GM21526 (cell line): ENCODE measurements around the gene TSPAN18.

ENCODE experiments used
- ATAC-seq: cut with Tn5 transposase; IDR thresholded peaks from one replicate; pipeline ENCODE4 v1.9.1; 2021; ENCODE audit warnings: moderate library complexity; ENCODE audit not compliant: unreplicated experiment, low FRiP score

Gene TSPAN18

GRCh38 chr11:44930588-44931302 lies 204.0 kb downstream of the TSPAN18 start:
- no peak for ATAC-seq

DNA sequence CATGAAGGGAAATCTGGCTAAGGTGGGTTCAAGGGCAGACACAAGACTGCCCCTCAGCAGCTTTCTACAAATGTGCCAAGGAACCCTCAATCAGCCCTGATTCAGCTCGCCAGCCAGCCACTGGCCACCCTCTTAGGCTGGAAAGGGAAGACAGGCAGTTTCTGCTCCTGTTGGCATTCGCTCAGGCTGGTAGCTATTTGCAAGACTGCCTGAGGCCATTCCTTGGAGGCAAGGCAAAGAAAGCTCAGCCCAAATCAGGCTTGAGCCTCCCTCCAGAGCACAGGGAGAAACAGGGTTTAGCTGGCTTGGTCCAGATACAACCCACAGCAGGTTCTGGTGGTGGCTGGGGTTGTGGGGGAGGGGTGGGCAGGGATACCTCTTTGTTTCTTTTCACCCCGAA lies 204.7 kb downstream of the TSPAN18 start:
- ATAC-seq: no peak

GRCh38 chr11:44934110-44934509 lies 207.3 kb downstream of the TSPAN18 start:
- no peak for ATAC-seq

- no peak for ATAC-seq
Observed at GRCh38 chr11:44934735-44935250, 208.0 kb downstream of the TSPAN18 start.

- ATAC-seq: peak; percentile 72
Observed at GRCh38 chr11:44936525-44936924, 209.8 kb downstream of the TSPAN18 start.

DNA sequence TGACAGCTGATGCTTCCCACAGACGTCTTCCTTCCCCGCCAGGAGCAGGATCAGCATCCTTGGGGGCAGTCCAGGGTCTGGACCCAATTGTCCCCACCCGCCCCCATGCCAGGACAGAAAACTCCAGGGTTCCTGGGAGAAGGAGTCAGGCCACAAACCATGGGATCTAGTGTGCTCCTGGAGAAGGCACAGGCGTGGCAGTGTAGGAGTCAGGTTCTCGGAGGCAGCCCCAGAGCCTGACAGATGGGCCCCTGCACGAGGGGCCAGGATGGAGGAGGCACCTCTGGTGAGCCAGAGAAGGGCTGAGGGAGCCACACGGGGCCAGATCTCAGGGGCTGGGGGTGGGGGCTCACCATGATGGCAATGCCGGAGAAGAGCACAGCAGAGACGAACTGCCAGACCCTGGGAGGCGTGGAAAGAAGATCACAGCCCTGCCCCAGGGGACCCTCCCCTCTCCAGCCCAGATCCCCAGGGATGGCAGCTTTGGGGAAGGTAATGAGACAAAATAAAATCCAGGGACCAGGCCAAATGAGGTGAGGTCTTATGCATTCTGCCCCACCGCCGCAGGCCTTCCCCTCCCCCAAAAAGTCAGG lies 210.3 kb downstream of the TSPAN18 start:
- ATAC-seq: no peak

GRCh38 chr11:44938066-44938691 lies 211.4 kb downstream of the TSPAN18 start:
- no peak for ATAC-seq

DNA sequence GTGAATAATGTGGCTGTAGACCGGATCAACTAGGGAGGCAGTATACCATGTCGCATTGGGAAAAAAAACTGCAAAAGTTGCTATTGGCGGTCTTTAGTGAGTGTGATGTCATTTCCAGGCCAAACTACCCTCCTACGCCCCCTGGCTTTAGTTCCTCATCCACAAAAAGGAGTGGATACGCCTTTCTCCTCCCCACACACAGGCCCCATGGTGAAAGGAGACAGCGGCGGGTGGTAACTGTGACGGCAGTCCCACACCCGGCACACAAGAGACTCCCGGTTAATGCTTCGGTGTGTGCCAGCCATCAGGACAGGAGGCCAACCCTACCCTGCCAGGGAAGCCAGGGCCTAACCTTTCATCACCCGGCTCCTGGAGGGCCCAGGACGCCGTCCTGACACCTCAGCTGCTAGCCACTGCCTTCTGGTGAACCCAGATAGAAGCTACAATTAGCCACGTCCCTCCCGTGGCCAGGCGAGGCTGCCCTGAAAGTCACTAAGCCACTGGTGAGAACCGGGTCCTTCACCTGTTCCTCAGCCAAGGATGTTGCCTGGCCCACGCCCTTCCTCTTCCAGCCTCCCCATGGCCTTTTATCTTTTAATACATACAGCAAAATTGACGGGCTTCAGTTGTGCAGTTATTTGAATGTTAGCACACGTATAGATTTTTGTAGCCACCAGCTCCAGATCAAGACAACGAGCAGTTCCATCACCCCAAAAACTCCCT lies 213.1 kb downstream of the TSPAN18 start:
- no peak for ATAC-seq

GRCh38 chr11:44940404-44940803 lies 213.6 kb downstream of the TSPAN18 start:
- no peak for ATAC-seq

DNA sequence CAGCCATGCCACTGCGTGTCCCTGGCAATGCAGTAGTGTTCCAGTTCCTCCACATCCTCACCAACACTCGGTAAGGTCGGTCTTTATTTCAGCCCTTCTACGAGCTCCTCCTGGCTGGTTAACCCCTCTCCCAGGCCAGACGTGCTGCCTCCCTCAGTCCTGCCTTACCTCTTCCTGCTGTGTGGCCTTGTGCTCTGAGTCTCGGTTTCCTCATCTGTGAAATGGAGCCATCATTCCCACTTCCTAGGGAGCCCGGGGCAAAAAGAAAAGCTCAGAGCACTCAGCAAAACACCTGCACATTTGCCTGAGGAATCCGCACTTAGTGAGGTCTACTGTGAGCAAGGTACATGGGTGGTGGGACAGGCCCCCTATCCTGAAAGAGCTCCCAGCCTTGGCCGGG lies 214.1 kb downstream of the TSPAN18 start:
- no peak for ATAC-seq

DNA sequence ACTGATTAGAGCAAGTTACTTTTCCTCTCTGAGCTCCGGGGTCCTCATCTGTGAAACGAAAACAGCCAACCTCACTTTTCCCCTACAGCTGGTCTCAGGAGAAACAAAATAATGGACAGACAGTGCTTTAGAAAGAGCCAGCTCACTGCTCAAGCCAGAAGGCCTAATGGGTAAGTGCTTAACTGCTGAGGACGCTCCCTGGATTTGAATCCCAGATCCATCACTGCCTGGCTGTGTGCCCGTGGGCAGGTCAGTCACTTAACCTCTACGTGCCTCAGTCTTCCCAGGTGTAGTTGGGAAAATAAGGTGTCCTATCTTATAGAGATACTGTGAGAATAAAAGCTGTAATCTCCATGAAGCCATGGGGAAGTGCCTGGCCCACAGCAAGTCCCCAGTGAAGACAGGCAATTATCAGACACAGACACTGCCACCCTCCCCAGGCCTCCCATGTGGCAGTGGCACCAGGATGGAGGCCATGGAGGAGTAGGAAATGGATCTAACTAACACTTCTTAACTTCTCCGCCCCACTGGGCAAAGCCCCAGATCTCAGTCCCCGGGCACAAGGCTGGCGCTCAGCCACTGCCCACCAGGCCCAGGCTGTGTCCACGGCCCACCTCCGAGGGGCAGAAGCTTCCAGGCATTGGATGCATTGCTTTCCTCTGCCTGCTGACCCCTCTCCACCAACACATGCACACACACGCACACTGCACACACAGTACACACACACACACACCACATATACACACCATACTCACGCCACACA lies 214.7 kb downstream of the TSPAN18 start:
- ATAC-seq: no peak

DNA sequence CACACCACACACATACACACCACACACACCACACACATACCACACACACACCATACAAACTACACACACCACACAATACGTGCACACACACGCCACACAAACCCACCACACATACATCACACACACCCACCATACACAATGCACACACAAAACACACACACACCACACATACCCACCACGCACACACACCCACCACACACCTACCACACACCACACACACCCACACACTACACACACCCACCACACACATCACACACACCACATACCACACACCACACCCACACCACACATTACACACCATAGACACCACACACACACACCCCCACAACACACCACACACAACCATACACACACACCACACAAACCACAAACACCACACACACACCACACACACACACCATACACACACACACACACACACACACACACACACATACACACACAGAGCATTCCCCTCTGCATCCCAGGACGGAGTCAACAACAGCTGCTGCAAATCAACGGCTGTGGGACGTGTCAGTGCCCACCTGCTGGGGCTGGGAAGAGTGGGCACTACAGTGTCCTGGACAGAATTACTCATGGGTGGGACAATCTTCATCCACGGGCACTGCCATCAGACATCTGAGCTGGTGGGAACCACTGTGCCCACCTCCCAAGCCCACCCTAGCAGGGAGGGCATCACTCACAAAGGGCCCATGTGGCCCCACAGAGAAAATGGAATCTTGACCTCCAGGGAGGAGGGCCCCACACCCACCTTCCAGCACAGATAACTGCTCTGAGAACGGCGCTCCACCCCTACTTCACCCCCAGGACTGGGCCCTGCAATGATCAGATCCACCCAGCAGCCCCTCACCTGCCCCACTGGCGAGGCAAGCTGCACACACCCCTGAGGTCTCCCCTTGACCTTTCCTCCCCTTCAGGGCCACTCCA lies 215.5 kb downstream of the TSPAN18 start:
- no peak for ATAC-seq

- peak; percentile 65 for ATAC-seq
Observed at GRCh38 chr11:44943118-44943517, 216.4 kb downstream of the TSPAN18 start.

DNA sequence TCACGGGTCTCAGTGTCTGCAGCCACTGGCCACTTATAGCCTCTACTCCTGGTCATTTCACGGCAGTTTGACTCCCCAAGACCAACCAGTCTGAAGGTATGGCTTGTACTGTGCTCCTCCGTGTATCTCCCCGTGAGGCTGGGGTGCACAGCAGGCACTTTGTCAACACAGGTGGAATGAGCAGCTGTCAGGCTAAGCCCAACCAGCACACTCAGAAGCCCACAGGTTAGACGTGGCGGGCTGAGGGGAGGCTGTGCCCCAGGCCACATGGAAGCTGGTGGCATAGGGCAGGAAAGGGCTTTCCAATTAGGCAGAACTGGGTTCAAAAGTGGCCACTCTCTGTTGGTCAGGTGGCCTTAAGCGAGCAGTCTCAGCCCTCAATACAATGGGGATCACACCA lies 216.9 kb downstream of the TSPAN18 start:
- ATAC-seq: no peak

DNA sequence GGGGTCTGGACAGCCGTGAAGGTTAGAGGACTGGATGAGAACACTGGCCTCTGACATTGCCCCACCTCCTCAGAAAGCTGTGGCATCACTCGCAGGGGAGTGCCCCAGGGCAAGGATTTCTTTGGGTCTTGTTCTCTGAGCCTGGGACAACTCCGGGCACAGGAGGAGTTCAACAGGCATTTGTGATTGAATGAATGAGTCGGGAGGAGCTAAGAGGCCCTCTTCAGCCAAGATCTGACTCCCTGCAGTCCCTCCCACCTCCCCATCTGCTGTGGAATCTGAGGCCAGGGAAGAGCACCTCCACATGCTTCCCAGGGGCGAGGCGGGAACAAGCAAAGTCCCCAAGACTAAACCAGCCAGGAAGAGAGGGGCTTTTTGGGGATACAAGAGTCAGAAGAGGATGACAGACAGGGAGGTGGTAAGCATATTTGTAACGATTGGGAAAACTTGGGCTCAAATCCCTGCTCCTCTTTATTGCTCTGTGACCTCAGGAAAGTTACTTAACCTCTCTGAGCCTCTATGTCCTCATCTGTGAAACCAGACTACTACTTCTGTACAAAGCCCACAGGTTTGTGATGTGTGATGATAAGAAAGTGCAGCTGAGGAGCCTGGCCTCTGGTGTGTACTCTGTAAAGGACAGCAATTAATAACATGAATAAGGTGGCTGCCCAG lies 217.6 kb downstream of the TSPAN18 start:
- no peak for ATAC-seq

DNA sequence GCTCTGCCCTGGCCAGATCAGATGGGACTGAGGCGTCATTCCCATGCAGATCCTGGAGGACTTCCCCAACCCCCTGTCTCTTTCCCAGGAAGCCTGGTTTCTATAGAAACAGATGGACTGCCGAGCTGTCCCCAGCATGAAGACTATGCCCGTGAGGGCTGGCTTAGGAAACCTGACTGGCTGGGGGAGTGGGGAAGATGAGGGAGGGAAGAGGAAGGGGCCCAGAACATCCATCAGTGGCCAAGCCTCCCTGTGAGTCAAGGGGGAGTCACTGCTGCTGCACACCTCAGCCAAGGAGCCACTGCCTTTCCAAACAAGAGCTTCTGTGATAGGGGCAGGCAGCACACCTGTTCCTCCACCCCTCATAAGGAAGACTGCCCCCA lies 218.1 kb downstream of the TSPAN18 start:
- ATAC-seq: no peak

- ATAC-seq: no peak
Observed at GRCh38 chr11:44945666-44946065, 218.9 kb downstream of the TSPAN18 start.

- no peak for ATAC-seq
Observed at GRCh38 chr11:44946263-44946662, 219.5 kb downstream of the TSPAN18 start.

GRCh38 chr11:44947114-44947513 lies 220.4 kb downstream of the TSPAN18 start:
- no peak for ATAC-seq
